Right lobe of liver (tissue), 6 donors: ENCODE results near the gene AHNAK. TPM values are rescaled to one million over a fixed set of nuclear protein-coding genes. Genes with fewer than 3 reads are reported as not detected.

ENCODE experiments used
- ATAC-seq, 4 donors: fragments of 200-7000 bp; cut with Tn5 transposase; one replicate each; pipeline ENCODE4 v1.9.1; 2020; ENCODE audit warnings: mild to moderate bottlenecking in 4 of 4, moderate library complexity in 4 of 4
- DNase-seq, 3 donors: peaks; one replicate each; pipeline ENCODE4 v3.0.0-alpha.2; 2020
- H3K27ac ChIP-seq, 3 donors: fragments of 200-600 bp; one replicate each; pipeline ENCODE4 v1.8.0; 2022
- H3K27me3 ChIP-seq, 2 donors: fragments of 200-600 bp; one replicate each; pipeline ENCODE4 v1.8.0; 2022
- H3K36me3 ChIP-seq, 4 donors: fragments of 200-600 bp; sonication (generic) in 1 of 4; one replicate each; pipeline versions ENCODE4 v1.5.1 to v1.8.0; 2017 to 2022; ENCODE audit warnings: control low read depth in 1 of 4
- H3K4me1 ChIP-seq, 4 donors: fragments of 200-600 bp; sonication (generic) in 1 of 4; one replicate each; pipeline versions ENCODE4 v1.5.1 to v1.8.0; 2017 to 2022; ENCODE audit warnings: control low read depth in 1 of 4
- H3K4me3 ChIP-seq, 3 donors: fragments of 200-600 bp; one replicate each; pipeline ENCODE4 v1.8.0; 2022
- H3K9me3 ChIP-seq, 4 donors: fragments of 200-600 bp; sonication (generic) in 1 of 4; one replicate each; pipeline versions ENCODE4 v1.5.1 to v1.8.0; 2017 to 2022; ENCODE audit warnings: control low read depth in 1 of 4
- CTCF ChIP-seq, 4 donors: fragments of 200-600 bp in 3 of 4; fragments of 450-650 bp in 1 of 4; IDR thresholded peaks; one replicate each; pipeline versions ENCODE4 v1.5.1 to v1.8.0; 2016 to 2022; ENCODE audit warnings: antibody characterized with exemption in 4 of 4, mild to moderate bottlenecking in 2 of 4
- POLR2A ChIP-seq: fragments of 450-650 bp; IDR thresholded peaks from one replicate; pipeline ENCODE4 v1.6.1; 2017; ENCODE audit warnings: antibody characterized with exemption, mild to moderate bottlenecking
- WGBS: methylation state at CpG from one replicate; pipeline ENCODE4 v1.1.6; 2018; ENCODE audit warnings: low coverage, low lambda C conversion rate; ENCODE audit not compliant: insufficient coverage; ENCODE audit errors: missing lambda C conversion rate; 5-methylcytosine and 5-hydroxymethylcytosine counted together
- intact Hi-C, 2 donors: fragments of 100-400 bp; cut with DNase I; formaldehyde crosslinking; loops; one replicate each; pipeline versions ENCODE4 v1.11.2 to v1.14.1; 2022
- total RNA-seq, 6 experiments: library from RNA; depleted of rRNA in 2 of 6; stranded (reverse); fragments of >200 nt in 2 of 6; fragmentation: NEBNext Ultra II Directional in 3 of 6; extraction: Animal tissue kit (Norgen Biotek cat#: 25700) in 3 of 6; gene quantifications; one replicate each; pipeline versions ENCODE4 v1.1.0 to v1.2.4, GENCODE V29; 2016 to 2023
- donor health status: DM: no; HTN: yes; CAD: no.
- donor health status: DM: no; HTN: no; CAD: no.
- donor health status: DM: no; HTN: no; CAD: no.
- donor health status: DM: no; HTN: yes; CAD: no.
- donor health status: DM: no; HTN: yes; CAD: no.

Gene AHNAK
- total RNA-seq, 6 experiments from 2014 or later, result 91.0 to 180 (median 113) TPM

- H3K27ac ChIP-seq, result peak overlapping the region; percentile 45 to 96 (median 46)
- H3K36me3 ChIP-seq, result no peaks in the 10 kb centered on the region
- 22% methylated on average over 6 of the region's 6 CpGs for WGBS
- TF ChIP-seq CTCF (IDR thresholded peaks at IDR 0.05), result no peak
- no peak for TF ChIP-seq POLR2A
- H3K4me1 ChIP-seq, result peaks cover 0 to 56% (median 28%) of the 10 kb centered on the region in 4 donors
- peak overlapping the region in 2 of 3 donors; percentile 44 to 80 for H3K4me3 ChIP-seq
- H3K27me3 ChIP-seq, result no peaks in the 10 kb centered on the region
- intact Hi-C loops, result loop anchor here in 1 of 2 donors (5.0 kb wide), 1 partner anchor 120 kb away; no protein-coding TSS in a partner anchor
- DNase-seq (no peak), ATAC-seq (no peak)
- H3K9me3 ChIP-seq, result no peaks in the 10 kb centered on the region
Measured at GRCh38 chr11:62542111-62542745, 4.4 kb downstream of the AHNAK start.

- no peak for TF ChIP-seq POLR2A
- TF ChIP-seq CTCF (IDR thresholded peaks at IDR 0.05), result no peak
- Histone ChIP-seq H3K36me3 (no peaks in the 10 kb centered on the region), H3K4me1 (peaks cover 0 to 56% (median 27%) of the 10 kb centered on the region in 4 donors), H3K9me3 (no peaks in the 10 kb centered on the region), H3K4me3 (no peak overlapping the region), H3K27ac (peak overlapping the region in 1 of 3 donors; percentile 28), H3K27me3 (no peaks in the 10 kb centered on the region)
- DNase-seq (no peak), ATAC-seq (peak in 3 of 4 donors; percentile 1 to 25 (median 5))
- 25% methylated on average over 7 of the region's 16 CpGs for WGBS
- intact Hi-C loops, result loop anchor here in 1 of 2 donors (5.0 kb wide), 1 partner anchor 119 kb away; no protein-coding TSS in a partner anchor
Measured at GRCh38 chr11:62540804-62541701, 5.6 kb downstream of the AHNAK start.

- ATAC-seq, result peak; percentile 30 to 44 (median 34)
- 0% methylated on average over 2 of the region's 13 CpGs for WGBS
- TF ChIP-seq POLR2A (no peak), CTCF (IDR thresholded peaks at IDR 0.05) (no peak)
- Histone ChIP-seq H3K9me3 (no peaks in the 10 kb centered on the region), H3K36me3 (peaks cover 4 to 12% (median 9%) of the 10 kb centered on the region in 4 donors), H3K27ac (no peak overlapping the region), H3K4me1 (peaks cover 0 to 51% (median 25%) of the 10 kb centered on the region in 4 donors), H3K4me3 (no peak overlapping the region), H3K27me3 (no peaks in the 10 kb centered on the region)
- DNase-seq, result peak; percentile 57 to 78 (median 62)
- intact Hi-C loops, result no loop called here
Measured at GRCh38 chr11:62539238-62539925, 7.2 kb downstream of the AHNAK start.

GRCh38 chr11:62538470-62539237, 8.0 kb downstream of the AHNAK start:
- Histone ChIP-seq H3K9me3 (no peaks in the 10 kb centered on the region), H3K27ac (no peak overlapping the region), H3K4me3 (no peak overlapping the region), H3K27me3 (no peaks in the 10 kb centered on the region), H3K36me3 (peaks cover 9 to 19% (median 15%) of the 10 kb centered on the region in 4 donors), H3K4me1 (peaks cover 0 to 46% (median 24%) of the 10 kb centered on the region in 4 donors)
- no peak for TF ChIP-seq CTCF (IDR thresholded peaks at IDR 0.05)
- no peak for TF ChIP-seq POLR2A
- no peak for DNase-seq
- intact Hi-C loops, result no loop called here
- ATAC-seq, result no peak
- 78% methylated on average over 11 of the region's 19 CpGs for WGBS
